GM18867 (cell line): Measurements from ENCODE around the gene NAT10.

Experiments
- ATAC-seq: cut with Tn5 transposase; IDR thresholded peaks from one replicate; pipeline ENCODE4 v1.9.1; 2021; ENCODE audit warnings: mild to moderate bottlenecking, moderate library complexity; ENCODE audit not compliant: unreplicated experiment

Gene NAT10

GRCh38 chr11:34148504-34149165 lies 43.2 kb downstream of the NAT10 start:
- no peak for ATAC-seq

GRCh38 chr11:34149274-34149673 lies 43.8 kb downstream of the NAT10 start:
- ATAC-seq = no peak

- no peak for ATAC-seq
These were observed 44.4 kb downstream of the NAT10 start for GRCh38 chr11:34149786-34150185.

- ATAC-seq = no peak
These were observed 45.2 kb downstream of the NAT10 start for GRCh38 chr11:34150494-34151151.

GRCh38 chr11:34151166-34151565 lies 45.7 kb downstream of the NAT10 start:
- ATAC-seq = no peak

- no peak for ATAC-seq
These were observed 46.8 kb downstream of the NAT10 start for GRCh38 chr11:34151916-34152845.

GRCh38 chr11:34154059-34154875 lies 48.8 kb downstream of the NAT10 start:
- ATAC-seq = peak; percentile 56

- ATAC-seq = no peak
These were observed 49.8 kb downstream of the NAT10 start for GRCh38 chr11:34155057-34155756.

- no peak for ATAC-seq
These were observed 50.3 kb downstream of the NAT10 start for GRCh38 chr11:34155757-34156062.

GRCh38 chr11:34157163-34157562 lies 51.7 kb downstream of the NAT10 start:
- no peak for ATAC-seq

GRCh38 chr11:34158661-34159060 lies 53.2 kb downstream of the NAT10 start:
- no peak for ATAC-seq

- no peak for ATAC-seq
These were observed 54.8 kb downstream of the NAT10 start for GRCh38 chr11:34160049-34160721.

- no peak for ATAC-seq
These were observed 55.4 kb downstream of the NAT10 start for GRCh38 chr11:34160791-34161190.

- no peak for ATAC-seq
These were observed 55.9 kb downstream of the NAT10 start for GRCh38 chr11:34161361-34161760.

GRCh38 chr11:34161812-34162492 lies 56.5 kb downstream of the NAT10 start:
- peak; percentile 40 for ATAC-seq

- ATAC-seq = no peak
These were observed 57.0 kb downstream of the NAT10 start for GRCh38 chr11:34162493-34162820.

GRCh38 chr11:34162856-34163255 lies 57.4 kb downstream of the NAT10 start:
- ATAC-seq = no peak

GRCh38 chr11:34165121-34165520 lies 59.7 kb downstream of the NAT10 start:
- ATAC-seq = no peak

GRCh38 chr11:34165786-34166555 lies 60.5 kb downstream of the NAT10 start:
- no peak for ATAC-seq
